Neural crest cell (in vitro differentiated cells): ENCODE results near the gene MEG3. TPM values are rescaled to one million over a fixed set of nuclear protein-coding genes. Genes with fewer than 3 reads are reported as not detected.

Experiments
- DNase-seq: peaks from one replicate; pipeline ENCODE4 v3.0.0; 2021; ENCODE audit warnings: low read depth, mixed read lengths, low spot score
- H3K27ac Mint-ChIP-seq: one replicate; pipeline ENCODE4 v1.8.0; 2021; ENCODE audit warnings: mild to moderate bottlenecking, mixed read lengths; ENCODE audit not compliant: unreplicated experiment
- H3K27me3 Mint-ChIP-seq: 2 replicates; pipeline ENCODE4 v1.8.0; 2021; ENCODE audit warnings: low read depth, mild to moderate bottlenecking, mixed read lengths
- H3K36me3 Mint-ChIP-seq: 2 replicates; pipeline ENCODE4 v1.8.0; 2021; ENCODE audit warnings: low read depth, mild to moderate bottlenecking, mixed read lengths
- H3K4me1 Mint-ChIP-seq: 2 replicates; pipeline ENCODE4 v1.8.0; 2021; ENCODE audit warnings: mixed read lengths
- H3K4me3 Mint-ChIP-seq: one replicate; pipeline ENCODE4 v1.8.0; 2021; ENCODE audit warnings: mild to moderate bottlenecking, mixed read lengths
- H3K9me3 Mint-ChIP-seq: 2 replicates; pipeline ENCODE4 v1.8.0; 2021; ENCODE audit warnings: mixed read lengths
- total RNA-seq: library from RNA; stranded (reverse); gene quantifications from 2 replicates; pipeline ENCODE4 v1.2.1, GENCODE V29; 2021
- TF ChIP-seq, protein P1 (sequence below): fragments of 200-600 bp; sonication (generic); conservative IDR thresholded peaks from 2 replicates; pipeline ENCODE4 v1.5.0; 2021; ENCODE audit warnings: antibody characterized with exemption, mild to moderate bottlenecking

MEG3 gene
- total RNA-seq, 1 donor from 2014 or later: 1.0 TPM

DNA sequence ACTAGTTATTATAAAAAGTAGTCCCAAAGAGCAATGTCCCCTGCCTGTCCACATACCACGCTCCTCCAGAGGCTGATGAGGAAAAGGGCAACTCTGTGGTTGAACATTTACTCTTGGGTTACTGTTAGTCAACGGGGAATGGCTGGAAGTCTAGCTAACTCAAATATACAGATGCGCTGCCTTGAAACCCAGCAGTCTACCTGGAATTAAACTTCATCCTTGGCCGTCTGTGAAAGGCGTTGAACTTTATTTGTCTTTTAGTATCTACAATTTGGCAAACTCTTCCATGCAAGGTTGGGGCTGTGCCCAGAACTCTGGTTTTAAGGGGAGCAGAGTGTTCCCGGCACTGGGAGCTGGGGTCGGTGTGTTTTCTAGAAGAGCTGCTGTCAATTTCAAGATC, 3.9 kb upstream of the MEG3 start:
- H3K4me3 Mint-ChIP-seq: no peak overlapping the region
- DNase-seq: no peak
- no peaks in the 10 kb centered on the region for H3K9me3 Mint-ChIP-seq
- TF ChIP-seq, protein P1, sequence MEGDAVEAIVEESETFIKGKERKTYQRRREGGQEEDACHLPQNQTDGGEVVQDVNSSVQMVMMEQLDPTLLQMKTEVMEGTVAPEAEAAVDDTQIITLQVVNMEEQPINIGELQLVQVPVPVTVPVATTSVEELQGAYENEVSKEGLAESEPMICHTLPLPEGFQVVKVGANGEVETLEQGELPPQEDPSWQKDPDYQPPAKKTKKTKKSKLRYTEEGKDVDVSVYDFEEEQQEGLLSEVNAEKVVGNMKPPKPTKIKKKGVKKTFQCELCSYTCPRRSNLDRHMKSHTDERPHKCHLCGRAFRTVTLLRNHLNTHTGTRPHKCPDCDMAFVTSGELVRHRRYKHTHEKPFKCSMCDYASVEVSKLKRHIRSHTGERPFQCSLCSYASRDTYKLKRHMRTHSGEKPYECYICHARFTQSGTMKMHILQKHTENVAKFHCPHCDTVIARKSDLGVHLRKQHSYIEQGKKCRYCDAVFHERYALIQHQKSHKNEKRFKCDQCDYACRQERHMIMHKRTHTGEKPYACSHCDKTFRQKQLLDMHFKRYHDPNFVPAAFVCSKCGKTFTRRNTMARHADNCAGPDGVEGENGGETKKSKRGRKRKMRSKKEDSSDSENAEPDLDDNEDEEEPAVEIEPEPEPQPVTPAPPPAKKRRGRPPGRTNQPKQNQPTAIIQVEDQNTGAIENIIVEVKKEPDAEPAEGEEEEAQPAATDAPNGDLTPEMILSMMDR: no peak
- H3K36me3 Mint-ChIP-seq: no peaks in the 10 kb centered on the region
- H3K4me1 Mint-ChIP-seq: peaks cover 19% of the 10 kb centered on the region
- no peak overlapping the region for H3K27ac Mint-ChIP-seq
- no peaks in the 10 kb centered on the region for H3K27me3 Mint-ChIP-seq

DNA sequence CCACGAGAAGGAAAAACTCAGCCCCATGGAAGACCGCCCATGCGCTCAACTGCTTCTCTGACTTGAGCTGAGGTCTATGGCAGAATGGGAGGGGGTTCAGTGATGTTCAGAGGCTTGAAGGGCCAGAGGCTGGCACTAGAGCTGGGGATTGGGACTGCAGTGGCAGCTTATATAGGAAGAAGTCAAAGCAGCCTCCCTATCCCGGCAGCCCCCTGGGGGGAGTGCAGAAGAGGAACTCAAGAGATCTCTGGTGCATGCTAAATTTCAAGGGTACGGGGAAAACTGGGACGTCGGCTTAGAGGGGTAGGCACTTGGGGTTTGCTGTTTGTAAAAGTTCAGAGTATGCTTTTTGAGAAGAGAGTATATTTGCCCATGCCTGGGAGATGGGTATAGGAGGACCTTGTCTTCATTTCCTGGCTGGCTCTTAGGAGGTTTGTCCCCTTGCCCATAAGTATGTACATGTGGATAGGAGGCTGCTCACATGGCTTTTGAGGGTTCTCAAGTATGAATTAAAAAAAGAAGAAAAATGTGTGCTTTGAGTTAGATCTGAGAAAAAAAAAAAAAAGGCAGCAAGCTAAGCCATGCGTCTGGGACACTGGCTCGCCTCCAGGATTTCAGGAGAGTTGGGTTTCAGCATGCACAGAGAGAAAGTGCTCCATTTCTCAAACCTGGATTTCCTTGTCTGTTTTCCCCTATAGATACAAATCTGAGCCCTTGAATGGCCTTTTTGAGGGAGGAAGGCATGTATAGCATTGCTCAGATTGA, 3.2 kb upstream of the MEG3 start:
- Mint-ChIP-seq H3K27ac (no peak overlapping the region), H3K4me3 (no peak overlapping the region), H3K9me3 (peaks cover 3% of the 10 kb centered on the region), H3K27me3 (no peaks in the 10 kb centered on the region), H3K36me3 (peaks cover 3% of the 10 kb centered on the region), H3K4me1 (peaks cover 23% of the 10 kb centered on the region)
- DNase-seq: no peak
- TF ChIP-seq, protein P1: no peak

DNA sequence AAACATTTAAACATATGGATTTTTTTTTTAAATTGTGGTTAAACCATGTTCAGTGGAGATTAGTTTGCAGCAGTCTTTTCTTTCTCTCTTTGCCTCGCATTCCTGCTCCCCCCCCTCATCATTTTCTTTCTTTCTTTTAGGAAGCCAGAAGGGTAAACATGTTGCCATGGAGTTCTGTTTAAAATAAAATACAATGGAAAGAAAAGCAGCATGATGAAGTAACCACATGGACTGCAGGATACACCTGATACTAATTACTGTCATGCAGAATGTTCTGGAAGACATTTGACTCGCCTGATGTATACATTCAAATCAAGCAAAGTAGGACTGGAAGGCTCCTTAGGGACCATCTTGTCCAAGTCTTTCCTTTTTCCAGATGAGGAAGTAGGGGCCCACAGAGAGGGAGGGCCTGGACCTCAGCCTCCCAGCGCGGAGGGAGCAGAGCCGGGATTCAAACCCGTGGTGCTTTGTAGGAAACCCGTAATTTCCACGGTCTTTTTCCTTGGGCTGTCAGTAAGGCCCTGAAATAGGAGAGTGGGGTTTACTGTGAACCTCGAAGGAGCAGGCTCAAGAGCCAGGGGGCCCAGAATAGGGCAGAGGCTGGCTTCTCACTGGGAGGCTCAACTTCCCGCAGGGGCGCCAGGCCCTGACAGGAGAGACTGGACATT, 2.4 kb upstream of the MEG3 start:
- H3K27me3 Mint-ChIP-seq: no peaks in the 10 kb centered on the region
- TF ChIP-seq, protein P1: no peak
- peak overlapping the region; percentile 37 for H3K27ac Mint-ChIP-seq
- no peak for DNase-seq
- peaks cover 4% of the 10 kb centered on the region for H3K36me3 Mint-ChIP-seq
- no peak overlapping the region for H3K4me3 Mint-ChIP-seq
- peaks cover 3% of the 10 kb centered on the region for H3K9me3 Mint-ChIP-seq
- H3K4me1 Mint-ChIP-seq: peaks cover 24% of the 10 kb centered on the region

DNA sequence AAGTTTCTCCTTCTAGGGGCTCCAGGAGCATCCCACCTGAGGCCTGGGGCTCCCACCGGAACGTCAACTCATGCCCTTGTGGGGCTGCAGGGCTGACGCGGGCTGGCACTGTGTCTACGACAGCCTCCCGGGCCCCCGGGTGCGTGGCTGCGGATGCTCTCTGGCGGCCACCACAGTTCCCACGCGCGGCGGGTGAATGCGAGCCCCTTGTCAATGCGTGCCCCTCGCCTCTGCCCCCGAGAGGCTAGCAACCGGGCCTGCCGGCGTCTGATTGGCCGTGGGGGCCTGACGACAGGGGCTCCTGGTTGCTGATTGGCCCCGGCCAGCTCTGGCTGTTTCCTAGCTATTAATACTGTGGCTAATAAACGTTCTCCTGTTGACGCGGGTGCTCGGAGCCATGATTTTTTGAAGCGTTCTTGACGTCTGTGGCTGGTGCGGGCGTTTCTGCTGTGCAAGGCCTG, 1.8 kb upstream of the MEG3 start:
- TF ChIP-seq, protein P1: no peak
- no peak for DNase-seq
- H3K4me3 Mint-ChIP-seq: no peak overlapping the region
- H3K27me3 Mint-ChIP-seq: no peaks in the 10 kb centered on the region
- H3K36me3 Mint-ChIP-seq: peaks cover 10% of the 10 kb centered on the region
- peaks cover 3% of the 10 kb centered on the region for H3K9me3 Mint-ChIP-seq
- H3K4me1 Mint-ChIP-seq: peaks cover 30% of the 10 kb centered on the region
- no peak overlapping the region for H3K27ac Mint-ChIP-seq

- Mint-ChIP-seq H3K4me1 (peaks cover 40% of the 10 kb centered on the region), H3K27me3 (no peaks in the 10 kb centered on the region), H3K27ac (no peak overlapping the region), H3K9me3 (peaks cover 3% of the 10 kb centered on the region), H3K36me3 (peaks cover 11% of the 10 kb centered on the region), H3K4me3 (no peak overlapping the region)
- no peak for DNase-seq
- TF ChIP-seq, protein P1: no peak
Measured at GRCh38 chr14:100824901-100825712, 811 bp upstream of the MEG3 start.
